ENCODE measurements around the gene ROBO1. TPM values are rescaled to one million over a fixed set of nuclear protein-coding genes. Genes with fewer than 3 reads are reported as not detected.

The ROBO1 gene
- total and polyA plus RNA-seq, 2 experiments from 2014 or later, result 29.3 to 171 TPM

- DNase-seq (ENCODE audit: low read depth in 1 of 2, low spot score in 1 of 2), result no peak
- no peak overlapping the region for H3K27ac ChIP-seq
- no peak for TF ChIP-seq CTCF (IDR thresholded peaks at IDR 0.05; ENCODE audit: low read depth, low read length)
- no peak overlapping the region for H3K4me3 ChIP-seq
- H3K9me3 ChIP-seq (ENCODE audit: low read depth), result no peaks in the 10 kb centered on the region
- peaks cover 22% of the 10 kb centered on the region for H3K4me1 ChIP-seq (ENCODE audit: low read depth)
- no peaks in the 10 kb centered on the region for H3K27me3 ChIP-seq
- H3K36me3 ChIP-seq, result no peaks in the 10 kb centered on the region
Observed at GRCh38 chr3:78868570-78868969, 899.2 kb downstream of the ROBO1 start.

- Histone ChIP-seq H3K27ac (no peak overlapping the region), H3K4me1 (ENCODE audit: low read depth) (peaks cover 17% of the 10 kb centered on the region), H3K9me3 (ENCODE audit: low read depth) (no peaks in the 10 kb centered on the region), H3K27me3 (no peaks in the 10 kb centered on the region), H3K36me3 (no peaks in the 10 kb centered on the region), H3K4me3 (no peak overlapping the region)
- TF ChIP-seq CTCF (IDR thresholded peaks at IDR 0.05; ENCODE audit: low read depth, low read length), result no peak
- DNase-seq (ENCODE audit: low read depth in 1 of 2, low spot score in 1 of 2), result peak in 1 of 2 donors; percentile 47
Observed at GRCh38 chr3:78867409-78868372, 900.1 kb downstream of the ROBO1 start.

- H3K27ac ChIP-seq, result no peak overlapping the region
- no peak for TF ChIP-seq CTCF (IDR thresholded peaks at IDR 0.05; ENCODE audit: low read depth, low read length)
- H3K9me3 ChIP-seq (ENCODE audit: low read depth), result no peaks in the 10 kb centered on the region
- no peak for DNase-seq (ENCODE audit: low read depth in 1 of 2, low spot score in 1 of 2)
- H3K36me3 ChIP-seq, result no peaks in the 10 kb centered on the region
- no peaks in the 10 kb centered on the region for H3K27me3 ChIP-seq
- no peak overlapping the region for H3K4me3 ChIP-seq
- peaks cover 13% of the 10 kb centered on the region for H3K4me1 ChIP-seq (ENCODE audit: low read depth)
Observed at GRCh38 chr3:78863306-78864203, 904.2 kb downstream of the ROBO1 start.

GRCh38 chr3:78861156-78861555 is 906.6 kb downstream of the ROBO1 start:
- no peak overlapping the region for H3K4me3 ChIP-seq
- no peaks in the 10 kb centered on the region for H3K9me3 ChIP-seq (ENCODE audit: low read depth)
- peaks cover 8% of the 10 kb centered on the region for H3K4me1 ChIP-seq (ENCODE audit: low read depth)
- no peaks in the 10 kb centered on the region for H3K36me3 ChIP-seq
- H3K27me3 ChIP-seq, result no peaks in the 10 kb centered on the region
- no peak overlapping the region for H3K27ac ChIP-seq
- TF ChIP-seq CTCF (IDR thresholded peaks at IDR 0.05; ENCODE audit: low read depth, low read length), result no peak
- DNase-seq (ENCODE audit: low read depth in 1 of 2, low spot score in 1 of 2), result no peak

GRCh38 chr3:78860567-78860966 is 907.2 kb downstream of the ROBO1 start:
- Histone ChIP-seq H3K27ac (no peak overlapping the region), H3K4me1 (ENCODE audit: low read depth) (peaks cover 12% of the 10 kb centered on the region), H3K9me3 (ENCODE audit: low read depth) (no peaks in the 10 kb centered on the region), H3K27me3 (no peaks in the 10 kb centered on the region), H3K4me3 (no peak overlapping the region), H3K36me3 (no peaks in the 10 kb centered on the region)
- no peak for TF ChIP-seq CTCF (IDR thresholded peaks at IDR 0.05; ENCODE audit: low read depth, low read length)
- DNase-seq (ENCODE audit: low read depth in 1 of 2, low spot score in 1 of 2), result no peak

All from cardiac muscle cell (in vitro differentiated cells and primary cell).